ENCODE data around the gene U2AF2.

DNA sequence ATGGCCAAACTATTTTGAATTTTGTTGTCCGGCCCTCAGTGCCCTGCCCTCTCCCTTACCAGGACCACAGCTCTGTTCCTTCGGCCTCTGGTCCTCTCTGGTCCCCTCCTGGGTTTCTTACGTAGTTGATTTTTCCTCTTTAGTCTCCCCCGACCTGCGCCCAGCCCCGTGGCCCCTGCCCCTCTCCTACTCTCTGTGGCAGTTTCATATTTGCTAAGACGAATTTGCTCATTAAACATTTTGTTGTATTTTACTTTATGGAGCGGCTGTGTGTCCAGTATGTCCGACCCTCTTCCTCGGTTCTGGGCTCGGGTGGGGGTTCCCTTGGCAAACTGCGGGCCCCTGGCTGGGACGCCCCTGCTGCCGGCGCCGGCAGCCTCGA is 19.6 kb downstream of the U2AF2 start:
- TF ChIP-seq, protein P1, sequence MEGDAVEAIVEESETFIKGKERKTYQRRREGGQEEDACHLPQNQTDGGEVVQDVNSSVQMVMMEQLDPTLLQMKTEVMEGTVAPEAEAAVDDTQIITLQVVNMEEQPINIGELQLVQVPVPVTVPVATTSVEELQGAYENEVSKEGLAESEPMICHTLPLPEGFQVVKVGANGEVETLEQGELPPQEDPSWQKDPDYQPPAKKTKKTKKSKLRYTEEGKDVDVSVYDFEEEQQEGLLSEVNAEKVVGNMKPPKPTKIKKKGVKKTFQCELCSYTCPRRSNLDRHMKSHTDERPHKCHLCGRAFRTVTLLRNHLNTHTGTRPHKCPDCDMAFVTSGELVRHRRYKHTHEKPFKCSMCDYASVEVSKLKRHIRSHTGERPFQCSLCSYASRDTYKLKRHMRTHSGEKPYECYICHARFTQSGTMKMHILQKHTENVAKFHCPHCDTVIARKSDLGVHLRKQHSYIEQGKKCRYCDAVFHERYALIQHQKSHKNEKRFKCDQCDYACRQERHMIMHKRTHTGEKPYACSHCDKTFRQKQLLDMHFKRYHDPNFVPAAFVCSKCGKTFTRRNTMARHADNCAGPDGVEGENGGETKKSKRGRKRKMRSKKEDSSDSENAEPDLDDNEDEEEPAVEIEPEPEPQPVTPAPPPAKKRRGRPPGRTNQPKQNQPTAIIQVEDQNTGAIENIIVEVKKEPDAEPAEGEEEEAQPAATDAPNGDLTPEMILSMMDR (IDR thresholded peaks at IDR 0.05), result no peak
- no peak for TF ChIP-seq POLR2A (IDR thresholded peaks at IDR 0.05)

Data from uterus (tissue), 2 donors.